Activated T-cell treated with anti-CD3 and anti-CD28 coated beads, Interleukin-2, amount 50 U/mL, for 24 hours (primary cell): ENCODE data around the gene THRA.

Experiments
- DNase-seq: peaks from one replicate; pipeline ENCODE4 v3.0.0-alpha.2; 2020
- H3K27ac Mint-ChIP-seq: 2 replicates; pipeline ENCODE4 v1.8.0; 2020; ENCODE audit warnings: mild to moderate bottlenecking, mixed read lengths
- H3K27me3 Mint-ChIP-seq: 2 replicates; pipeline ENCODE4 v1.8.0; 2020; ENCODE audit warnings: mixed read lengths
- H3K36me3 Mint-ChIP-seq: 2 replicates; pipeline ENCODE4 v1.8.0; 2020; ENCODE audit warnings: low read depth, mixed read lengths
- H3K4me1 Mint-ChIP-seq: 2 replicates; pipeline ENCODE4 v1.8.0; 2020; ENCODE audit warnings: low read depth, mixed read lengths
- H3K4me3 Mint-ChIP-seq: 2 replicates; pipeline ENCODE4 v1.8.0; 2020; ENCODE audit warnings: mild to moderate bottlenecking, moderate library complexity, mixed read lengths
- H3K9me3 Mint-ChIP-seq: 2 replicates; pipeline ENCODE4 v1.8.0; 2020; ENCODE audit warnings: mixed read lengths

The THRA gene

GRCh38 chr17:40023590-40024292 is 39.0 kb upstream of the THRA start:
- no peaks in the 10 kb centered on the region for H3K9me3 Mint-ChIP-seq
- peaks cover 22% of the 10 kb centered on the region for H3K4me1 Mint-ChIP-seq
- H3K27me3 Mint-ChIP-seq, result no peaks in the 10 kb centered on the region
- H3K27ac Mint-ChIP-seq, result no peak overlapping the region
- no peak overlapping the region for H3K4me3 Mint-ChIP-seq
- peaks cover 88% of the 10 kb centered on the region for H3K36me3 Mint-ChIP-seq
- no peak for DNase-seq

- peaks cover 22% of the 10 kb centered on the region for H3K4me1 Mint-ChIP-seq
- H3K27ac Mint-ChIP-seq, result no peak overlapping the region
These were observed 37.9 kb upstream of the THRA start for GRCh38 chr17:40024901-40025300.

GRCh38 chr17:40025559-40025958 is 37.2 kb upstream of the THRA start:
- H3K36me3 Mint-ChIP-seq, result peaks cover 87% of the 10 kb centered on the region
- H3K4me1 Mint-ChIP-seq, result peaks cover 22% of the 10 kb centered on the region
- no peaks in the 10 kb centered on the region for H3K9me3 Mint-ChIP-seq
- H3K4me3 Mint-ChIP-seq, result no peak overlapping the region
- H3K27ac Mint-ChIP-seq, result peak overlapping the region; percentile 19
- DNase-seq, result no peak
- H3K27me3 Mint-ChIP-seq, result no peaks in the 10 kb centered on the region

More at GRCh38 chr17:40024901-40025300, 37.9 kb upstream of the THRA start:
- H3K36me3 Mint-ChIP-seq, result peaks cover 88% of the 10 kb centered on the region
- H3K4me3 Mint-ChIP-seq, result no peak overlapping the region
- no peaks in the 10 kb centered on the region for H3K27me3 Mint-ChIP-seq
- no peaks in the 10 kb centered on the region for H3K9me3 Mint-ChIP-seq
- DNase-seq, result no peak

- Mint-ChIP-seq H3K4me1 (peaks cover 22% of the 10 kb centered on the region), H3K27me3 (no peaks in the 10 kb centered on the region), H3K36me3 (peaks cover 88% of the 10 kb centered on the region), H3K27ac (peak overlapping the region; percentile 19), H3K4me3 (no peak overlapping the region), H3K9me3 (no peaks in the 10 kb centered on the region)
- peak; percentile 55 for DNase-seq
These were observed 36.6 kb upstream of the THRA start for GRCh38 chr17:40025991-40026815.

GRCh38 chr17:40026816-40027613 is 35.8 kb upstream of the THRA start:
- Mint-ChIP-seq H3K36me3 (peaks cover 88% of the 10 kb centered on the region), H3K9me3 (no peaks in the 10 kb centered on the region), H3K4me1 (peaks cover 22% of the 10 kb centered on the region), H3K27ac (no peak overlapping the region), H3K4me3 (no peak overlapping the region), H3K27me3 (no peaks in the 10 kb centered on the region)
- DNase-seq, result peak; percentile 81

GRCh38 chr17:40027614-40028012 is 35.2 kb upstream of the THRA start:
- Mint-ChIP-seq H3K27me3 (no peaks in the 10 kb centered on the region), H3K36me3 (peaks cover 88% of the 10 kb centered on the region), H3K9me3 (no peaks in the 10 kb centered on the region), H3K4me3 (no peak overlapping the region), H3K27ac (no peak overlapping the region), H3K4me1 (peaks cover 22% of the 10 kb centered on the region)
- DNase-seq, result no peak

GRCh38 chr17:40028595-40028994 is 34.2 kb upstream of the THRA start:
- no peak overlapping the region for H3K27ac Mint-ChIP-seq
- no peak for DNase-seq
- H3K36me3 Mint-ChIP-seq, result peaks cover 89% of the 10 kb centered on the region
- no peak overlapping the region for H3K4me3 Mint-ChIP-seq
- peaks cover 22% of the 10 kb centered on the region for H3K4me1 Mint-ChIP-seq
- no peaks in the 10 kb centered on the region for H3K27me3 Mint-ChIP-seq
- H3K9me3 Mint-ChIP-seq, result no peaks in the 10 kb centered on the region

- peaks cover 95% of the 10 kb centered on the region for H3K36me3 Mint-ChIP-seq
These were observed 31.1 kb upstream of the THRA start for GRCh38 chr17:40031706-40032105.

GRCh38 chr17:40032322-40033320 is 30.1 kb upstream of the THRA start:
- Mint-ChIP-seq H3K27me3 (no peaks in the 10 kb centered on the region), H3K9me3 (no peaks in the 10 kb centered on the region), H3K4me3 (no peak overlapping the region), H3K27ac (no peak overlapping the region), H3K36me3 (peaks cover 92% of the 10 kb centered on the region), H3K4me1 (no peaks in the 10 kb centered on the region)
- DNase-seq, result no peak

More at GRCh38 chr17:40031706-40032105, 31.1 kb upstream of the THRA start:
- H3K9me3 Mint-ChIP-seq, result no peaks in the 10 kb centered on the region
- H3K4me1 Mint-ChIP-seq, result peaks cover 6% of the 10 kb centered on the region
- H3K27me3 Mint-ChIP-seq, result no peaks in the 10 kb centered on the region
- no peak for DNase-seq
- H3K27ac Mint-ChIP-seq, result peak overlapping the region; percentile 37
- no peak overlapping the region for H3K4me3 Mint-ChIP-seq

- Mint-ChIP-seq H3K27me3 (no peaks in the 10 kb centered on the region), H3K4me3 (no peak overlapping the region), H3K9me3 (no peaks in the 10 kb centered on the region), H3K36me3 (peaks cover 85% of the 10 kb centered on the region), H3K4me1 (no peaks in the 10 kb centered on the region), H3K27ac (no peak overlapping the region)
- DNase-seq, result no peak
These were observed 29.4 kb upstream of the THRA start for GRCh38 chr17:40033339-40033738.

GRCh38 chr17:40034426-40035161 is 28.2 kb upstream of the THRA start:
- Mint-ChIP-seq H3K4me3 (no peak overlapping the region), H3K4me1 (no peaks in the 10 kb centered on the region), H3K27me3 (no peaks in the 10 kb centered on the region), H3K9me3 (no peaks in the 10 kb centered on the region), H3K36me3 (peaks cover 81% of the 10 kb centered on the region), H3K27ac (no peak overlapping the region)
- DNase-seq, result no peak

GRCh38 chr17:40035162-40035559 is 27.6 kb upstream of the THRA start:
- H3K9me3 Mint-ChIP-seq, result no peaks in the 10 kb centered on the region
- H3K4me3 Mint-ChIP-seq, result no peak overlapping the region
- no peaks in the 10 kb centered on the region for H3K4me1 Mint-ChIP-seq

GRCh38 chr17:40038882-40039513 is 23.8 kb upstream of the THRA start:
- Mint-ChIP-seq H3K4me1 (no peaks in the 10 kb centered on the region), H3K27ac (no peak overlapping the region), H3K4me3 (no peak overlapping the region), H3K27me3 (no peaks in the 10 kb centered on the region), H3K36me3 (peaks cover 64% of the 10 kb centered on the region), H3K9me3 (no peaks in the 10 kb centered on the region)
- no peak for DNase-seq

More at GRCh38 chr17:40035162-40035559, 27.6 kb upstream of the THRA start:
- H3K27me3 Mint-ChIP-seq, result no peaks in the 10 kb centered on the region
- no peak overlapping the region for H3K27ac Mint-ChIP-seq
- DNase-seq, result no peak
- peaks cover 75% of the 10 kb centered on the region for H3K36me3 Mint-ChIP-seq
